CD14-positive monocyte (primary cell): Measurements from ENCODE around the gene PPEF1. TPM values are rescaled to one million over a fixed set of nuclear protein-coding genes. Genes with fewer than 3 reads are reported as not detected.

Experiments used
- DNase-seq, 3 donors: peaks; one replicate each; pipeline ENCODE4 v3.0.0-alpha.2; 2011 to 2022
- H2AFZ ChIP-seq: 2 replicates; pipeline ENCODE4 v1.6.0; 2012; ENCODE audit warnings: mild to moderate bottlenecking, low read depth, low read length, inconsistent platforms; ENCODE audit not compliant: insufficient read depth, poor library complexity, severe bottlenecking
- H3K27ac ChIP-seq, 2 donors: 1 replicate in 1 of 2; 2 replicates in 1 of 2; pipeline ENCODE4 v1.5.1; 2012 to 2013; ENCODE audit warnings: low read length in 2 of 2, control low read depth in 1 of 2, inconsistent platforms in 1 of 2, low read depth in 1 of 2, mild to moderate bottlenecking in 1 of 2
- H3K27me3 ChIP-seq, 2 donors: one replicate each; pipeline versions ENCODE4 v1.6.0 to v1.6.1; 2011 to 2013; ENCODE audit warnings: low read length in 2 of 2; ENCODE audit not compliant: control insufficient read depth in 2 of 2, insufficient read depth in 2 of 2
- H3K36me3 ChIP-seq, 2 donors: replicated peaks in 1 of 2; 1 replicate in 1 of 2; 2 replicates in 1 of 2; pipeline versions ENCODE4 v1.5.1 to v1.6.1; 2012 to 2013; ENCODE audit warnings: low read length in 2 of 2, control low read depth in 1 of 2, inconsistent platforms in 1 of 2, mild to moderate bottlenecking in 1 of 2; ENCODE audit not compliant: insufficient read depth in 2 of 2, control insufficient read depth in 1 of 2
- H3K4me1 ChIP-seq, 2 donors: 1 replicate in 1 of 2; 2 replicates in 1 of 2; pipeline versions ENCODE4 v1.5.1 to v1.6.1; 2012 to 2013; ENCODE audit warnings: low read length in 2 of 2, control low read depth in 1 of 2, inconsistent platforms in 1 of 2, mild to moderate bottlenecking in 1 of 2, moderate library complexity in 1 of 2; ENCODE audit not compliant: insufficient read depth in 2 of 2, control insufficient read depth in 1 of 2
- H3K4me2 ChIP-seq: replicated peaks from 2 replicates; pipeline ENCODE3; 2012; ENCODE audit warnings: low read length, moderate library complexity, mild to moderate bottlenecking; ENCODE audit not compliant: poor library complexity, severe bottlenecking; ENCODE audit errors: extremely low read depth
- H3K4me3 ChIP-seq, 3 experiments: fragments of 200-600 bp in 1 of 3; sonication (generic) in 1 of 3; replicated peaks in 1 of 3; 1 replicate in 2 of 3; 2 replicates in 1 of 3; pipeline ENCODE4 v1.5.1; 2011 to 2013; ENCODE audit warnings: low read length in 3 of 3, mild to moderate bottlenecking in 3 of 3, control low read depth in 2 of 3, low read depth in 2 of 3, inconsistent platforms in 1 of 3, moderate library complexity in 1 of 3
- H3K79me2 ChIP-seq: 2 replicates; pipeline ENCODE4 v1.6.0; 2012; ENCODE audit warnings: mild to moderate bottlenecking, control low read depth, inconsistent platforms, low read length, moderate library complexity; ENCODE audit not compliant: insufficient read depth
- H3K9ac ChIP-seq: 2 replicates; pipeline ENCODE4 v1.6.0; 2017; ENCODE audit warnings: low read length, mild to moderate bottlenecking; ENCODE audit not compliant: insufficient read depth, poor library complexity, severe bottlenecking
- H3K9me3 ChIP-seq, 2 donors: replicated peaks in 1 of 2; 1 replicate in 1 of 2; 2 replicates in 1 of 2; pipeline versions ENCODE4 v1.5.1 to v1.6.1; 2012 to 2013; ENCODE audit warnings: low read length in 2 of 2, control low read depth in 1 of 2; ENCODE audit not compliant: control insufficient read depth in 1 of 2, insufficient read depth in 1 of 2
- H4K20me1 ChIP-seq: 2 replicates; pipeline ENCODE4 v1.6.0; 2012; ENCODE audit warnings: mild to moderate bottlenecking, low read length, control low read depth, moderate library complexity; ENCODE audit not compliant: insufficient read depth
- H3K27ac Mint-ChIP-seq, 7 donors: one replicate each; pipeline ENCODE4 v1.8.0; 2020; ENCODE audit warnings: mild to moderate bottlenecking in 7 of 7, mixed read lengths in 7 of 7, moderate library complexity in 6 of 7, inconsistent platforms in 2 of 7
- H3K27me3 Mint-ChIP-seq, 3 donors: one replicate each; pipeline ENCODE4 v1.8.0; 2021 to 2022; ENCODE audit warnings: low read depth in 3 of 3, mild to moderate bottlenecking in 3 of 3, mixed read lengths in 3 of 3, moderate library complexity in 3 of 3, inconsistent platforms in 1 of 3
- H3K36me3 Mint-ChIP-seq, 2 donors: one replicate each; pipeline ENCODE4 v1.8.0; 2020; ENCODE audit warnings: mixed read lengths in 2 of 2, inconsistent platforms in 1 of 2, mild to moderate bottlenecking in 1 of 2
- H3K4me1 Mint-ChIP-seq: one replicate; pipeline ENCODE4 v1.8.0; 2020; ENCODE audit warnings: mild to moderate bottlenecking, mixed read lengths
- H3K4me3 Mint-ChIP-seq, 2 donors: one replicate each; pipeline ENCODE4 v1.8.0; 2020; ENCODE audit warnings: mild to moderate bottlenecking in 2 of 2, mixed read lengths in 2 of 2, moderate library complexity in 1 of 2
- H3K9me3 Mint-ChIP-seq, 7 donors: one replicate each; pipeline ENCODE4 v1.8.0; 2020 to 2022; ENCODE audit warnings: mixed read lengths in 7 of 7, mild to moderate bottlenecking in 6 of 7, moderate library complexity in 6 of 7, inconsistent platforms in 2 of 7
- WGBS: methylation state at CpG from one replicate; pipeline ENCODE4 v1.1.5; 2013; ENCODE audit warnings: missing lambda C conversion rate; ENCODE audit not compliant: insufficient coverage; 5-methylcytosine and 5-hydroxymethylcytosine counted together
- intact Hi-C, 2 donors: fragments of 100-400 bp; cut with micrococcal nuclease; formaldehyde crosslinking; loops; one replicate each; pipeline versions ENCODE4 v1.15.0 to v1.15.1; 2023
- polyA plus RNA-seq, 3 donors: library from polyadenylated mRNA; depleted of rRNA in 1 of 3; unstranded in 2 of 3; stranded (reverse) in 1 of 3; fragments of 300-500 nt in 2 of 3; fragments of >200 nt in 1 of 3; fragmentation: Illumina TruSeq in 2 of 3; gene quantifications; 1 replicate in 2 of 3; 2 replicates in 1 of 3; pipeline ENCODE4 v1.2.3, GENCODE V29; 2012 to 2021
- TF ChIP-seq, protein P1 (sequence below): fragments of 200-600 bp; IDR thresholded peaks from one replicate; pipeline ENCODE4 v1.8.0; 2022; ENCODE audit warnings: antibody characterized with exemption, mild to moderate bottlenecking

The PPEF1 gene
- polyA plus RNA-seq, 3 donors = 0.26 to 0.32 TPM; not detected in 1

DNA sequence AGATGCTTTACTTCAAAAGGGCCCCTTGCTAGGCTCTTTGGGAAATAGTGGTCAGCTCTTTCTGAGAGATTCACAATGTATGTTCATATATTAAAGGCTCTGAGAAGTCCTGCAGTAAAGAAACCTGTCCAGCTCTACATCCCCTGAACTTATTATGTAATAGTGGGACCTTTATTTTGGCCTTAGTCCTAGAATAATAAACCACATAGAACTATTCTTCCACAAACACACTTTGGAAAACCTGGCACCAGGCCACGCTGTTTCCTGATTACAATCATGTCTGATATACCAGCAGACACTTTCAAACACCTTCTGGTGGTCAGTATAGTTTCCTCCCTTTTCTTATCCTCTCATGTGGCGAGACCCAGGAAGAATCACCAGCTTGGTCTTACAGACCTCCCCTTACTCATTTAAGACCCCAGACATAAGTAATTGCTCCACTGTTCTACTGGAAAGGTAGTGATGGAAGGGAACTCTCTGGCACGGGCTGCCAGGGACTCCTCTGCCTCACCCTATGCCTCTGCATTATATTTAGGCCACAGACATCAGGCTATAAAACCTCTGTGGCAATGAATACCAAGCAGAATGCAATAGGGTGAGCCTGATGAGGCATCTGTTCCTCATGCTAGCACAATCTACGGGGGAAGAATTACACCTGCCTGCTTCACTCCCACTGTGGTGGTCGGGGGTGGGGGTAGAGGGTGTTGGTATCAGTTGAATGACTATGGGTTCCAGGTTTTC, 5.7 kb upstream of the PPEF1 start:
- intact Hi-C loops = no loop called here
- no peak overlapping the region for H3K4me2 ChIP-seq
- Mint-ChIP-seq H3K9me3 (peaks cover 0 to 3% (median 0%) of the 10 kb centered on the region in 7 donors), H3K27ac (no peak overlapping the region), H3K36me3 (no peaks in the 10 kb centered on the region), H3K4me3 (no peak overlapping the region), H3K27me3 (peaks cover 0 to 9% (median 6%) of the 10 kb centered on the region in 3 donors), H3K4me1 (peaks cover 3% of the 10 kb centered on the region)
- no peak for DNase-seq
- no peaks in the 10 kb centered on the region for H3K79me2 ChIP-seq
- no peaks in the 10 kb centered on the region for H3K9me3 ChIP-seq
- H3K9ac ChIP-seq = no peak overlapping the region
- no peak overlapping the region for H3K4me3 ChIP-seq
- no CpG with 5 or more reads among the region's 5 CpGs for WGBS
- TF ChIP-seq, protein P1, sequence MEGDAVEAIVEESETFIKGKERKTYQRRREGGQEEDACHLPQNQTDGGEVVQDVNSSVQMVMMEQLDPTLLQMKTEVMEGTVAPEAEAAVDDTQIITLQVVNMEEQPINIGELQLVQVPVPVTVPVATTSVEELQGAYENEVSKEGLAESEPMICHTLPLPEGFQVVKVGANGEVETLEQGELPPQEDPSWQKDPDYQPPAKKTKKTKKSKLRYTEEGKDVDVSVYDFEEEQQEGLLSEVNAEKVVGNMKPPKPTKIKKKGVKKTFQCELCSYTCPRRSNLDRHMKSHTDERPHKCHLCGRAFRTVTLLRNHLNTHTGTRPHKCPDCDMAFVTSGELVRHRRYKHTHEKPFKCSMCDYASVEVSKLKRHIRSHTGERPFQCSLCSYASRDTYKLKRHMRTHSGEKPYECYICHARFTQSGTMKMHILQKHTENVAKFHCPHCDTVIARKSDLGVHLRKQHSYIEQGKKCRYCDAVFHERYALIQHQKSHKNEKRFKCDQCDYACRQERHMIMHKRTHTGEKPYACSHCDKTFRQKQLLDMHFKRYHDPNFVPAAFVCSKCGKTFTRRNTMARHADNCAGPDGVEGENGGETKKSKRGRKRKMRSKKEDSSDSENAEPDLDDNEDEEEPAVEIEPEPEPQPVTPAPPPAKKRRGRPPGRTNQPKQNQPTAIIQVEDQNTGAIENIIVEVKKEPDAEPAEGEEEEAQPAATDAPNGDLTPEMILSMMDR = no peak
- H3K4me1 ChIP-seq = no peaks in the 10 kb centered on the region
- no peaks in the 10 kb centered on the region for H4K20me1 ChIP-seq
- no peaks in the 10 kb centered on the region for H3K36me3 ChIP-seq
- no peaks in the 10 kb centered on the region for H3K27me3 ChIP-seq
- H2AFZ ChIP-seq = no peak overlapping the region
- no peak overlapping the region for H3K27ac ChIP-seq

DNA sequence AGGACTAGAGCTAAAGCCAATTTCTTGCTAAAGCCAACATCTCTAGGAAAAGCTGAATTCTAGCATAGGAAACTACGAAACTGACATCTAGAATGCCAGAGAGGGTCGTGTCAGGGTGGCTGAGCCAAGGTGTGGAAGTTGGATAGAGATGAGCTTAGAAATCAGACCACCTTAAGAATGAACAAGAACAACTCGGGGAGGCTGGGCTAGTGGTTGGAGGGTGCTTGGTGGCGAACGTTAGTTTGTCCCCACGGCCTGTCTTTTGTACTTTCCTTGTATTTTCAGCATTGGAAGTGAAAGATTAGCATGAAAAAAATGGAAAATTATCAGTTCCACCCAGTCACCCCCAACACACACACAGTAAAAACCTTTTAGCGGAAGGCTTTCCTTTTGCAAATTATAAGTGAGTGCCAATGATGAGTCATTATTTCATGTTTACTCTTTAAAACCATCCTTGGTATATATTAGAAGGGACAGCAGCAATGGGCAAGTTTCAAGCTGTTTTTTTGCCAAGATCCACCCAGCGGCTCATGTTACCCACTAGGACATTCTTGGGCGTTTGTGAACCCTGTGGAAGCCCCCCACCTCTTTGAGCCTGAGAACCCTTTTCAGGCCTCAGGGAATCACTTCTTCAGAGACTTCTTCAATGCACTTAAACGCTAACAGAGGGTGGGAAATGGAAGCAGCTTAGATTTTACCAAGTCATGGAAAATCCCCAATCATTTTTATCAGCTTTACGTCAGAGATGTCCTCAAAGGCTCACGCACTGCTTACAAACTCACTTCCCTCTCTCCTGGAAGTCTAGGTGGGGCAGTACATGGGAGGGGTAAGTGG, 4.9 kb upstream of the PPEF1 start:
- Histone ChIP-seq H3K4me1 (no peaks in the 10 kb centered on the region), H2AFZ (no peak overlapping the region), H3K79me2 (no peaks in the 10 kb centered on the region), H3K27me3 (peaks cover 0 to 3% of the 10 kb centered on the region in 2 donors), H3K9me3 (no peaks in the 10 kb centered on the region), H3K4me3 (no peak overlapping the region), H4K20me1 (no peaks in the 10 kb centered on the region), H3K9ac (no peak overlapping the region), H3K27ac (no peak overlapping the region), H3K36me3 (no peaks in the 10 kb centered on the region), H3K4me2 (no peak overlapping the region)
- intact Hi-C loops = no loop called here
- TF ChIP-seq, protein P1 = no peak
- H3K27me3 Mint-ChIP-seq = peaks cover 0 to 9% (median 6%) of the 10 kb centered on the region in 3 donors
- no peaks in the 10 kb centered on the region for H3K36me3 Mint-ChIP-seq
- no peak for DNase-seq
- no peak overlapping the region for H3K4me3 Mint-ChIP-seq
- peaks cover 0 to 3% (median 0%) of the 10 kb centered on the region in 7 donors for H3K9me3 Mint-ChIP-seq
- H3K27ac Mint-ChIP-seq = no peak overlapping the region
- WGBS = 80% methylated on average over 1 of the region's 12 CpGs
- peaks cover 1% of the 10 kb centered on the region for H3K4me1 Mint-ChIP-seq
